CD4-positive, alpha-beta T cell (primary cell): Measurements from ENCODE around the gene MIAT. TPM values are rescaled to one million over a fixed set of nuclear protein-coding genes. Genes with fewer than 3 reads are reported as not detected.

Source experiments
- ATAC-seq: fragments of 200-7000 bp; cut with Tn5 transposase; one replicate; pipeline ENCODE4 v1.10.0; 2022; ENCODE audit warnings: mild to moderate bottlenecking; ENCODE audit not compliant: poor library complexity
- CTCF ChIA-PET: fragments of 350-600 bp; sonication (Branson Sonifier 250); formaldehyde crosslinking; loops from one replicate; lab custom pipeline; 2021; ENCODE audit warnings: antibody characterized with exemption, inconsistent platforms; lab: Charles Lee
- POLR2A ChIA-PET: fragments of 350-600 bp; sonication (Branson Sonifier 250); formaldehyde crosslinking; loops from one replicate; lab custom pipeline; 2021; ENCODE audit warnings: antibody characterized with exemption, inconsistent platforms; lab: Charles Lee
- DNase-seq, 14 experiments: peaks; one replicate each; pipeline ENCODE4 v3.0.0-alpha.2; 2013 to 2020; ENCODE audit warnings: mixed read lengths in 2 of 14
- H3K27ac ChIP-seq, 2 donors: one replicate each; pipeline versions ENCODE4 v1.5.1 to v1.7.0; 2013; ENCODE audit warnings: low read length in 2 of 2, low read depth in 1 of 2, mild to moderate bottlenecking in 1 of 2
- H3K27me3 ChIP-seq, 2 experiments: 1 replicate in 1 of 2; 2 replicates in 1 of 2; pipeline versions ENCODE4 v1.6.1 to v1.7.0; 2013; ENCODE audit warnings: low read length in 2 of 2, control low read depth in 1 of 2, mild to moderate bottlenecking in 1 of 2, moderate library complexity in 1 of 2; ENCODE audit not compliant: insufficient read depth in 2 of 2, control insufficient read depth in 1 of 2
- H3K36me3 ChIP-seq: one replicate; pipeline ENCODE4 v1.6.1; 2013; ENCODE audit warnings: low read length, control low read depth; ENCODE audit not compliant: insufficient read depth
- H3K4me1 ChIP-seq: one replicate; pipeline ENCODE4 v1.6.1; 2013; ENCODE audit warnings: low read length, control low read depth; ENCODE audit not compliant: insufficient read depth
- H3K4me3 ChIP-seq: one replicate; pipeline ENCODE4 v1.5.1; 2013; ENCODE audit warnings: mild to moderate bottlenecking, low read length, moderate library complexity
- H3K9me3 ChIP-seq, 2 experiments: 1 replicate in 1 of 2; 2 replicates in 1 of 2; pipeline versions ENCODE4 v1.6.1 to v1.7.0; 2013; ENCODE audit warnings: low read length in 2 of 2, mild to moderate bottlenecking in 2 of 2, control low read depth in 1 of 2, moderate library complexity in 1 of 2; ENCODE audit not compliant: control insufficient read depth in 1 of 2, insufficient read depth in 1 of 2
- H3K27ac Mint-ChIP-seq: one replicate; pipeline ENCODE4 v1.8.0; 2020; ENCODE audit warnings: mixed read lengths
- H3K27me3 Mint-ChIP-seq: one replicate; pipeline ENCODE4 v1.8.0; 2021; ENCODE audit warnings: mixed read lengths
- H3K36me3 Mint-ChIP-seq: one replicate; pipeline ENCODE4 v1.8.0; 2021; ENCODE audit warnings: low read depth, mixed read lengths
- H3K4me1 Mint-ChIP-seq: one replicate; pipeline ENCODE4 v1.8.0; 2021; ENCODE audit warnings: low read depth, mixed read lengths
- H3K4me3 Mint-ChIP-seq: one replicate; pipeline ENCODE4 v1.8.0; 2020; ENCODE audit warnings: mild to moderate bottlenecking, mixed read lengths
- H3K9me3 Mint-ChIP-seq: one replicate; pipeline ENCODE4 v1.8.0; 2020; ENCODE audit warnings: mixed read lengths
- intact Hi-C, 2 experiments: fragments of 100-400 bp; cut with DNase I in 1 of 2; cut with micrococcal nuclease in 1 of 2; formaldehyde crosslinking; loops; one replicate each; pipeline versions ENCODE4 v1.15.1 to v1.9.0; 2023 to 2025; cut with DNase I, micrococcal nuclease
- total RNA-seq, 174 experiments: library from RNA in 2 of 174; stranded (reverse) in 2 of 174; gene quantifications; one replicate each; pipeline ENCODE4 v1.2.3 and lab custom pipeline; 2021 to 2026
- TF ChIP-seq, protein P1 (sequence below): fragments of 200-600 bp; IDR thresholded peaks from one replicate; pipeline ENCODE4 v1.8.0; 2022; ENCODE audit warnings: antibody characterized with exemption, mild to moderate bottlenecking

Gene MIAT
- total RNA-seq, 2 experiments from 2014 or later = 26.8 to 27.2 TPM

DNA sequence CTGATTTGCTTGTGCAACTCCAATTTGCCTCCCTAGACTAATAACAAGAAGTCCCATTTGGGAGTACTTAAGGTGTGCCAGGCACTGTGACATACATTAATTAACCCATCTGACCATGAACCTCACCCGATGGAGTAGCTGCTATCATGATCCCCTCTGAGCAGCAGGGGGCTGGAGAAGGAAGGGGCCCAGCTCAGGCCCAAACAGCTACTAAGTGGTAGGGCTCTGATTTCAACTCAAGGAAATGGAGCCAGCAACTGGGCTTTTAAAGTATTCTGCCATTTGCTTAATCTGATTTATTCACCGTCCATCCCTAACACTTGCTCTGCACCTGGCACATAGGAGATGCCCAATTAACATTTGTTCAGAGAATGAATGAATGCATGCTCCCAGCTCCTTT is 40.7 kb upstream of the MIAT start:
- TF ChIP-seq, protein P1, sequence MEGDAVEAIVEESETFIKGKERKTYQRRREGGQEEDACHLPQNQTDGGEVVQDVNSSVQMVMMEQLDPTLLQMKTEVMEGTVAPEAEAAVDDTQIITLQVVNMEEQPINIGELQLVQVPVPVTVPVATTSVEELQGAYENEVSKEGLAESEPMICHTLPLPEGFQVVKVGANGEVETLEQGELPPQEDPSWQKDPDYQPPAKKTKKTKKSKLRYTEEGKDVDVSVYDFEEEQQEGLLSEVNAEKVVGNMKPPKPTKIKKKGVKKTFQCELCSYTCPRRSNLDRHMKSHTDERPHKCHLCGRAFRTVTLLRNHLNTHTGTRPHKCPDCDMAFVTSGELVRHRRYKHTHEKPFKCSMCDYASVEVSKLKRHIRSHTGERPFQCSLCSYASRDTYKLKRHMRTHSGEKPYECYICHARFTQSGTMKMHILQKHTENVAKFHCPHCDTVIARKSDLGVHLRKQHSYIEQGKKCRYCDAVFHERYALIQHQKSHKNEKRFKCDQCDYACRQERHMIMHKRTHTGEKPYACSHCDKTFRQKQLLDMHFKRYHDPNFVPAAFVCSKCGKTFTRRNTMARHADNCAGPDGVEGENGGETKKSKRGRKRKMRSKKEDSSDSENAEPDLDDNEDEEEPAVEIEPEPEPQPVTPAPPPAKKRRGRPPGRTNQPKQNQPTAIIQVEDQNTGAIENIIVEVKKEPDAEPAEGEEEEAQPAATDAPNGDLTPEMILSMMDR = no peak
- Histone ChIP-seq H3K9me3 (no peaks in the 10 kb centered on the region), H3K36me3 (no peaks in the 10 kb centered on the region), H3K27ac (no peak overlapping the region), H3K4me1 (peaks cover 3% of the 10 kb centered on the region), H3K4me3 (no peak overlapping the region), H3K27me3 (no peaks in the 10 kb centered on the region)
- Mint-ChIP-seq H3K27me3 (no peaks in the 10 kb centered on the region), H3K4me1 (no peaks in the 10 kb centered on the region), H3K9me3 (no peaks in the 10 kb centered on the region), H3K27ac (no peak overlapping the region), H3K36me3 (no peaks in the 10 kb centered on the region), H3K4me3 (no peak overlapping the region)
- ChIA-PET CTCF (no interaction called here), POLR2A (no interaction called here)
- ATAC-seq (no peak), DNase-seq (no peak)
- intact Hi-C loops = no loop called here

DNA sequence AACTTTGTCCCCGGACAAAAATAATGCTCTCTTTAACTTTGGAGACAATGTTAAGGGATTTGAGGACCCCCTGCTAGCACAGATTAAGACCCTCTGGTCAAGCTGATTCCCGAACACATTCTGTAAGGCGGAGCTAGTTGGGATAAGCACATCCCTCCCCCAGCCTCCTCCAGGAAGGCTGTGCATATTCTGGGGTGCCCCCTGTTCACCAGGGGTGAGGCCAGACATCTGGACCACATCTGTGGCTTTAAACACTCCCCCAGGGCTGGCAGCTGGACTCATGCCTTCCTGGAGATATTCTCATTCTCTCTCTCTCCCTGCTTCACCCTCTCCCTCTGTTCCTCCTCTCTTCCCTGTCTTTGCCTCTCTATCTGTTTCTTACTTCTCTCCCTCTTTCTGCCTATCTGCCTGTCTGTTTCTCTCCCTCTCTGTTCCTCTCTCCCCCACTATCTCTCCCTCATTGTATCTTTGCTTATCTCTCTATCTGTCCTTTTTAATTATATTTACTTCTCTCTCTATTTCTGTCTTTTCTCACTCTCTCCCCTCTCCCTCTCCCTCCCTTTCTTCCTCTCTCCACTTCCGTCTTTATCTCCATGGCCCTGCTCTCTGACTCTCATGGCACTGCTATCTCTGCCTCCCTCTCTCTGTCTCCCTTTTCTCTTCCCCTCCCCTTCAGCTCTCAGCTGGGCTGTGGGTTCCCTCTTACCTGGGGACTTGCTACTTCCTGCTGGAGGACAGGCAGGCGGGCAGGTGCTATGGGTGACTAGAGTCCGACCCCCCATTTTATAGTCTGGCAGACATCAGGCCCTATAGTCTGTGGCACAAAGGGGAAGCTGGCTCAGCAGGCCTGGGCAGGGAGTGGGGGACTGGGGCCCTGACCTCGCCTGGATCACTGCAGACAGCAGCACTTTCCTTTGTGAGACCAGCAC is 39.9 kb upstream of the MIAT start, which contains the start of gene CRYBB1:
Gene CRYBB1, minus strand, starts transcription at position 757 of the 929 bp plus-strand sequence. CDS start 1,708 bp downstream, outside the sequence.
- H3K27me3 ChIP-seq = no peaks in the 10 kb centered on the region
- no peaks in the 10 kb centered on the region for H3K4me1 Mint-ChIP-seq
- POLR2A ChIA-PET = no interaction called here
- H3K27ac ChIP-seq = no peak within 1 kb of the TSS
- peaks cover 3% of the 10 kb centered on the region for H3K4me1 ChIP-seq
- H3K9me3 ChIP-seq = no peaks in the 10 kb centered on the region
- no peaks in the 10 kb centered on the region for H3K36me3 ChIP-seq
- TF ChIP-seq, protein P1 = no peak
- no peaks in the 10 kb centered on the region for H3K27me3 Mint-ChIP-seq
- H3K4me3 ChIP-seq = no peak within 1 kb of the TSS
- H3K9me3 Mint-ChIP-seq = no peaks in the 10 kb centered on the region
- DNase-seq (no peak), ATAC-seq (no peak)
- intact Hi-C loops = no loop called here
- H3K4me3 Mint-ChIP-seq = no peak within 1 kb of the TSS
- CTCF ChIA-PET = no interaction called here
- H3K27ac Mint-ChIP-seq = no peak within 1 kb of the TSS
- H3K36me3 Mint-ChIP-seq = no peaks in the 10 kb centered on the region

DNA sequence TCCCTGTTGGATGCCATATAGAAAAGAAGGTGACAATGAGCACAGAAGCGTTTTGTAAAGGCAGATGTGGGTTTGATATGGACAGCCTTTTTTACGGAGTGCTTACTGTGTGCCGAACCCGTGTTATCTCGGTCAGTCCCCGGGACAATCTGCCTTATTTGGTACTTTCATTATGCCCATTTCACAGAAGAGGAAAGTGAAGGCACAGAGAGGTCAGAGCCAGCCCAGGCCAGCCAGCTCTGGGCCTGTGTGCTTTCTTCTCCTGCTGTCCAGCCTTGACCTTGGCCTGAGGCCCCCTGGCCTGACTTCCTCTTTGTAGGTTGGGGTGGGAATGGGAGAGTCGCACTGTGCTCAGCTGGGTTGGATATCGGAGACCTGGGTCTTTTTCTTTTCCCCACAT is 38.9 kb upstream of the MIAT start:
- Mint-ChIP-seq H3K27me3 (no peaks in the 10 kb centered on the region), H3K9me3 (no peaks in the 10 kb centered on the region), H3K4me3 (no peak overlapping the region), H3K27ac (no peak overlapping the region), H3K4me1 (no peaks in the 10 kb centered on the region), H3K36me3 (no peaks in the 10 kb centered on the region)
- Histone ChIP-seq H3K4me1 (peaks cover 3% of the 10 kb centered on the region), H3K36me3 (no peaks in the 10 kb centered on the region), H3K27me3 (no peaks in the 10 kb centered on the region), H3K27ac (no peak overlapping the region), H3K9me3 (no peaks in the 10 kb centered on the region), H3K4me3 (no peak overlapping the region)
- POLR2A ChIA-PET = no interaction called here
- CTCF ChIA-PET = no interaction called here
- intact Hi-C loops = no loop called here
- DNase-seq (no peak), ATAC-seq (no peak)
- TF ChIP-seq, protein P1 = no peak
